GM18909 (cell line): ENCODE measurements around the gene NFAT5.

Experiments
- ATAC-seq: cut with Tn5 transposase; IDR thresholded peaks from one replicate; pipeline ENCODE4 v1.9.1; 2021; ENCODE audit warnings: mild to moderate bottlenecking; ENCODE audit not compliant: unreplicated experiment, poor library complexity

Gene NFAT5

DNA sequence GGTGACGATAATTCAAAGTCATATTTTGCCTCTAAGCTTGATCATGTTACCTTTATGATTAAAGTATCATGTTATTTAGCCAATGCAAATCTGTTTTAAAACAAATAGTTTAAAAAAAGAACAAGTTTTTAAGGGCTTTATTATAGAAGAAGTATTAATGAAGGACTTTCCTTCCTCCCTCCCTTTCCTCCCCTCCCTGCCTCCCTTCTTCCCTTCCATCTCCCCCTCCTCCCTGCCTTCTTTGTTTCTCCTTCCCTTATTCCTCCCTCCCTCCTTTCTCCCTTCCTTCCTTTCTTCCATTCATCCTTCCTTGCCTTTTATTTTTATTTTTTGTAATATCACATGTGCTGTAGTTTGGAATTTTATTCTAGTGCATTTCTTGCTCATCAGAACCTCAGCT, 134.1 kb downstream of the NFAT5 start:
- no peak for ATAC-seq

DNA sequence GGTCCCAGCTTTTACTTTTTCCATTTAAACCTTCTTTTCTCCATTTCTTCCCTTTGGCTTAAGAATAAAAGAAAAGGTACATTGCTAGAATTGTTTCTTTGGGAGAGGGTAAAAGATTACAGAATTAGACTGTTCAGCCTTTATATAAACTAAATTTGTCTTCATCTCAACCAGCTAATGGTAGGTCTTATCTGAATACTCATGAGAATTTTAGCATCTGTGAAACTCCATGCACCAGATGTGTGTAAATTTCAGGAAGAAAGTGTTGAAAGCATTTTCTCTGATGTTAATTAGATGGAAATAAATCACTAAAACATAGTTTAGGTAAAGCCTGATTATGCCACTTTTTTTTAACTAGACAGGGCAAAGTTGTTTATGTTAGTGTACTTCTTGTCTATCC, 135.7 kb downstream of the NFAT5 start:
- no peak for ATAC-seq

DNA sequence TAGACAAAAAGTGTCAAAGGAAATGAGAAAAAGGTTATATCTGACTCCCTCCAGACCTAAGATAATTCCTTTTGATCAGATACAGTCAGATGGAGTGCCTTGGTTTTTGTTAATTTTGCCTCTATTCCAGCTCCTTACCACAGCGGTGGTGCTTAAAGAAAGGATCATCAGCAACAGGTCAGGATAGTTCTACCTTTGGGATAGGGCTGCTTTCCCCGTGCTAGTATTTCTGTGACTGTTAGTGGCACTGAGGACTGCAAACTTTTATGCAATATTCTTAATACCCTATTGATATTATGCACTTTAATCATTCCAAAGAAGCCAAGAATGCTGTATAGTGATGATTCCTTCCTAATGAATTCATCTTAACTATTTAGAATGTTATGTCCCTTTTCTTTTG, 136.1 kb downstream of the NFAT5 start:
- ATAC-seq = no peak

DNA sequence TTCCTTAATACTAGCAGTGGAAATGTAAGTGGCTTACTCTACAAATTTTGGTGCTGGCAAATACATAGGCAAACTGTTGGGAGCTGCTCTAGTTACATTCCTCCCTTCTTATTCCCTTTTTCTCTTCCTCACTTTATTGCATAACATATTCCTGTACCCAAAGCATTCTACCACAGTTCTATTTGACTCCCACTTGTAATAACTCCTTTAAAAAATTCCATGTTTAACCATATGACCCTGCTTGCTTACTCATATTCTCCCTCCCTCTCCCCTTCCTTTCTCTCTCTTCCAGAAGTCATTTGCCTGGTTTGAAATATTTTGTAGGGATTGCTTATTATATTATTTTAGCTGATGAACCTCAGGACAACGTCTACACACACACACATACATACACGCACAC, 137.9 kb downstream of the NFAT5 start:
- no peak for ATAC-seq

DNA sequence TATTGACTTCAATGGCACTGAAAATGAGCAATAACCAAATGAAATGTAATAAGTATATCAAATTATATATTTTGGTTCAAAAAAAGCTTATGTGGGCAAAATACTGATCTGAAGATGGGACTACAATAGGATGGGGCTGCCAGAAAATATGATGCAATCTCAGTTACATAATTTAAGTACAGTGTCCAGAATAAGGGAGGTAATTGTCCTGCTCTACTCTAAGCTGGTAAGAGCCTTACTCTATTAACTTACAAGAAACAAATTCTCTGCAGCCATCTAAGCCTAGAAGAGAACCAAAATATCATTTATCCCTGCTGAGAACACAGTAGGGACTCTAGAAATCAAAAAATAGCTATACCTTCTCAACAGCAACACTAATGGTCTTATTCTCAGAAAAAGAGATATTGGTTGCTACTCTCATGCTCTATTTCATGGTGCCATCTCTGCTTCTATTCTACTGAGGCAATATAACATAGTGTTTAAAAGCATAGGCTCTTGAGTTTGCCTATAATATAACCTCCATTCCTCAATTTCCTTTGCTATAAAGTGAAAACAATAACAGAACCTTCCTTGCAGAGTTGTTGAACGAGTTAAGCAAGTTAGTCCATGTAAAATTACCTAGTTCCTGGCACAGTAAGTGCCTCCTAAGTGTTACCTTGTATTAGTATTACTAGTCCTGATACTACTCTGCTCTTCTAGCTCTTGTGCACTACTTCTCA, 140.6 kb downstream of the NFAT5 start:
- no peak for ATAC-seq

DNA sequence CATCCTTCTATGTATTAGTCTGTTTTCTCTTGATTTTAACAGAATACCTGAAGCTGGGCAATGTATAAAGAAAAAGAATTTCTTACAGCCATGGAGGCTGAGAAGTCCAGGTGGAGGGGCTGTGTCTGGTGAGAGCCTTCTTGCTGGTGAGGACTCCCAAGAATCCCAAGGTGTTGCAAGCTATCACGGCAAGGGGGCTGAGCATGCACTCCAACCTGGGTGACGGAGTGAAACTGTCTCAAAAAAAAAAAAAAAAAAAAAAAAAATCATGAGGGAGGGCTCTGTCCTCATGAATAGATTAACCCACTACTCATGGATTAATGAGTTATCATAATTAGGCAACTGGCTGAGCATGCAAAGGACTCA, 141.2 kb downstream of the NFAT5 start:
- no peak for ATAC-seq

DNA sequence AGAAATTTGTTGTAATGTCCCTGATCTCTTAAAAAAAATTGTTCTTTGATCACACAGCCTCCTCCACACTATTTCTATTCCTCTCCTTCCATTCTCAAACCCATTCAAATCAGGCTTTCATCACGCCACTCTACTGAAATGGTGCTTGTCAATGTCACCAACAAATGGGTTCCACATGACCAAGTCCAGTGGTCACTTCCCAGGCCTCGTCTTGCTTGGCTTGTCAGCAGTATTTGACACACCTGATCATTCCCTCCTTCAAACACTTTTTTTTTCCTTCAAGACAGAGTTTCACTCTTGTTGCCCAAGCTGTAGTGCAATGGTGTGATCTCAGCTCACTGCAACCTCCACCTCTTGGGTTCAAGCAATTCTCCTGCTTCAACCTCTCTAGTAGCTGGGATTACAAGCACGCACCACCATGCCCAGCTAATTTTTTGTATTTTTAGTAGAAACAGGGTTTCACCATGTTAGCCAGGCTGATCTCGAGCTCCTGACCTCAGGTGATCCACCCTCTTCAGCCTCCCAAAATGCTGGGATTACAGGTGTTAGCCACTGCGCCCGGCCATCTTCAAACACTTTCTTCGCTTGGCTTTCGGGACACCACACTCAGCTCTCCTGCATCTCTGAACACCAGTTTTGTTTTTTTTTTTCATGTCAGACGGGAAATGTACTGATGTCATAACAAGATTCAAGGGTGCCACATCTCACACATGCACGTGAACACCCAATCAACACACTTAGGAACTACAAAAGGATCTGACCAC, 142.3 kb downstream of the NFAT5 start:
- ATAC-seq = no peak

DNA sequence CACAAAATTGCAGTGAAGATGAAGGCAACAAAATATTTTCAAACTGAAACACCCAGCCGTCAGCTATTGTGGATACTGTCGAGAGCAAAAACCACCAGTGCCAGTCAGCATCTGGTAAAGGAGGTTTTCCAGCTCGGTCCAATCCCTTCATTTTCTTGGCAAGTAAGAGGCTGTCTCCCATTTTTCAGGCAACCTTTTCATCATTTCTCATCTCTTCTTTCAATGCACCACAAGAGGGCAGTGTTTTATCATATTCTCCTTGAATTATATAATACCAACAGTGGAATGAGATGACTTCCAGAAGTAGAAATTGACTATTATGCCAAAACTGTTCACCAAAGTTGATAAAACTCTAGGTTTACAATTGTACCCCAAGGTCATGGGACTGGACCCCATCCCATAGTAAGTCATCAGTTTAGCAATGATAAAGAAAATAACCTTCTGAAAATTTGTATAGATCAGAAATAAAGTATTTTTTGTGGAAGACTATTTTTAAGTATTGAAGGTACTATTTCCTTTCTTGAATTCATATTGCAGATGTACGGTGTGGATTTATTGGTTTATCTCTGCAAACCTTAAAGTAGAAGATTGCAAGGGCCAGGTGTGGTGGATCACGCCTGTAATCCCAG, 143.8 kb downstream of the NFAT5 start:
- ATAC-seq = no peak

DNA sequence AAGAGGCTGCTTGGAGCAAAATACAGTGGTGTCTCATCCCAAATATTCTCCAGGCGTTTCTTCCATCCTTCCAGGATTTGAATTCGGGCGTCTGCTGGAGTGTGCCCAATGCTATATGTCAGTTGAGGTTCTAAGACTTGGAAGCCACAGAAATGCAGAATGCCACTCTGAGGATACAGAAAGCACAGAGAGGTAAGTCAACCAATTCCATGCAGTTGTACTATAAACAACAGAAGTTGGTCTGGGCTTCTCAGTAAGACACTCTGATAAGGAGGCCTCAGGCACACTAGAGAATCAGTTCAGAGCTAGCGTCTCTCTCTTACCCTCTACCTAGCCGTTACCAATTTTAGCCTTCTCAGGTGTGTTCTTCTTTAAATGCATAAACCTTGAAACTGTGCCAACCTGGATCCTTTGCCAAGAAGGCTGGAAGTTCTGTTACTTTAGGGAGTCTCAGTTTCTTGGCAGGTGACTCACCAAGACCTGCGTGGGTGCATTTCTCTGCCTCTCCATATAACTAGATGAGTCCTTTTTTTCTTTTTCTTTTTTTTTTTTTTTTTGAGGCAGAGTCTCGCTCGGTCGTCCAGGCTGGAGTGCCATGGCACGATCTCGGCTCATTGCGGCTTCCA, 145.5 kb downstream of the NFAT5 start:
- no peak for ATAC-seq

DNA sequence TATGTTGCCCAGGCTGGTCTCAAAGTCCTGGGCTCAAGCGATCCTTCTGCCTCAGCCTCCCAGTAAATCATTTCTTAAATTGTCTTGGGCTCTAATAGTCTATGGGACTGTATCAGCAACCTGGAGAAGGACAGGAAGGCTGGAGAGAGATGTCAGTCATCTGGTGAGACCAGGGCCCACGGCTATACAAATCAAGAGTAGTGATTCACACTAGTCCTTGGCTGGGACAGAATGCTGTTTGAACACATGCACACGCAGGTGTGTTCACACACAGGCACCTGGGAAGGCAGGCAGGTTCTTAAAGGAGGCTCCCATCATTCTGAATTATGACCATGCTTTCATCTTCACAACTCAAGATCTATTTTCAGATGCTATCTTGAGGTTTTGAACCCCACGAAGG, 146.5 kb downstream of the NFAT5 start:
- ATAC-seq = no peak

DNA sequence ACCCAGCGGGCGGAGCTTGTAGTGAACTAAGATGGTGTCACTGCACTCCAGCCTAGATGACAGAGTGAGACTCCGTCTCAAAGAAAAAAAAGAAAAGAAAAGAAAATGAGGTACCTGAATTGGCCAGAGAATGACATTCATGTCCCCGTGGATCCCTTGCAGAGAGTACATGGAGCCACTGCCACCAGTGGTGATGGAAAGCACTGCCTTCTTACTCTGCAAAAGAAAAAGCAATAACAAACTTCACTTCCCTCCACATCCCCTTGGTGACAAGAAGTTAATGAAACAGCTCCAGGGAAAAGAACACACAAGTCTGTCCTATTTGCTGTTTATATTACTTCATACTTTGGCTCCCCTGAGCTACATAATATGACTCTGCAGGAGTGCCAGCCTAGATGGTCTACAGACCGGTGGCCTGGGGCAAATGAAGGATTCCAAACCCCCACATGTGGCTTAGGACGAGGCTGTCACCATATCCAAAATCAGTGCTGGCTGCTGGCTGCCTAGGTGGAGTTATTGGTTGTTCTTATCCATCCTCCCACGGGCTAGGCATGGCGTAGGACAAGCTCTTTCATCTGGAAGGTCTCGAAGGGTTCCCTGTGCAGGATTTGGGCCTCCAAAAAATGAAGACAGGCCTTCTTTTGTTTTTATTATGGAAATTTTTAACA, 147.3 kb downstream of the NFAT5 start:
- ATAC-seq = no peak

DNA sequence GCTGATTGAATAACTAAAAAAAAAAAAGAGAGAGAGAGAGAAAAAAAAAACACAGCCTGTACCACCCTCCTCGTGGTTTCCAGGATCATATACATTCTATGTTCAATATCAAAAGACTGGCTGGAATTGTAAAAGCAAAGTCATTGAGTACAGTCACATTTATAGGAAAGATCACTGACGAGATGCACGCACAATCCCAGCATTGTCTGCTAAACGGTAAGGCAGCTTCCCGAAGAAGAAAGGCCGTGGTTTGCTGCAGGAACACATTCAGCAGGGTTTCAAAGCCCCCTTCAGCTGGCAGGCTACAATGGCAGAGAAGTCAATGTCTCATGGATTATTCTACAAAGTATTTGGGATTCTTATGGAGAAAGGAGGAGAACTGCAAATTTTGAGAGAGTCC, 151.3 kb downstream of the NFAT5 start:
- ATAC-seq = no peak

DNA sequence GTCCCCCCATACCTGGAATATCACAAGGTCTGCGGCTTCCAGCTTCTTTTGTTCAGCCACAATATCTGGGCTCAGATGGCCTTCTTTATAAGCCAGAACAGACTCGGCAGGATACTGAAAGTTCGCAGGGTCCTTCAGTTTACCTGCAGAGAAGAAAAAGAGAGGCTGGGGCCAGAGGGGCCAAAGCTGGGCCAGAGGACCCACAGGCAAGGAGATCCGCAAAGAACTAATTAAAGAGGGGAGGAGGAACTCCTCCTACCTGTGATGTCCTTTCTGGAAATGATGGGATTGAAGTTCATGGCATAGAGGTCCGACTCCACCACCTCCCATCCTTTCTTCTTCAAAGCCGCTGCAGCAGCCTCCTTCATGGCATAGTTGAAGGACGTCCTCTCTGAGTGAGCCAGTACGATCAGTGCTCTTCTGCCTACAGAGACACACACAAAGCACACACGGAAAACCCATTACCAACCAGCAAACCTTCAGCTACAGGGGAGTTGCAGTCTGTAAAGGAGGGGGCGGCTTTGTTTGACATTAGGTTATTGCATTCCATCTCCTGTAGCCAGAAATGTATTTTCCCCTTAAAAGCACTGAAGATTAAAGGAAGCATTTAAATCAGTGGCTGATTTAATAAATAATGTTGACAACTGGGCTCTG, 152.5 kb downstream of the NFAT5 start:
- ATAC-seq = no peak

DNA sequence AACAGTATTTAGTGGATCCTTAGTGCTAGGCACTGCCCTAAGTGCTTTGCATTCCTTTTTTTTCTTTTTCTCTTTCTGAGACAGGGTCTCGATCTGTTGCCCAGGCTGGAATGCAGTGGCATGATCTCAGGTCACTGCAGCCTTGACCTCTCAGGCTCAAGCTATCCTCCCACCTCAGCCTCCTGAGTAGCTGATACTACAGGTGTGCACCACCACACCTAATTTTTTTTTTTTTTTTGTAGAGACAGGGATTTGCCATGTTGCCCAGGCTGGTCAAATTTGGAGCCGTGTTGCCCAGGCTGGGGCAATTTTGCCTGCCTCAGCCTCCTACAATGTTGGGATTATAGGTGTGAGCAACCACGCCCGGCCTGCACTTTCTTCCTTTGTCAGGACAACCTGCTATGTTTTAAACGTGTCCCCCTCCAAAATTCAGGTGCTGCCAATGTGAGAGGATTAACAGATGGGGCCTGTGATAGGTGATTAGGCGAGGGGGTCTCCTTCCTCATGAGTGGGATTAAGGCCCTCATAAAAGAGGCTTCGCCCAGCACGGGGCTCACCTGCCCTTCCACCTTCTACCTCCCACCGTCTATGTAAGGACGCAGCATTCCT, 155.2 kb downstream of the NFAT5 start:
- no peak for ATAC-seq

DNA sequence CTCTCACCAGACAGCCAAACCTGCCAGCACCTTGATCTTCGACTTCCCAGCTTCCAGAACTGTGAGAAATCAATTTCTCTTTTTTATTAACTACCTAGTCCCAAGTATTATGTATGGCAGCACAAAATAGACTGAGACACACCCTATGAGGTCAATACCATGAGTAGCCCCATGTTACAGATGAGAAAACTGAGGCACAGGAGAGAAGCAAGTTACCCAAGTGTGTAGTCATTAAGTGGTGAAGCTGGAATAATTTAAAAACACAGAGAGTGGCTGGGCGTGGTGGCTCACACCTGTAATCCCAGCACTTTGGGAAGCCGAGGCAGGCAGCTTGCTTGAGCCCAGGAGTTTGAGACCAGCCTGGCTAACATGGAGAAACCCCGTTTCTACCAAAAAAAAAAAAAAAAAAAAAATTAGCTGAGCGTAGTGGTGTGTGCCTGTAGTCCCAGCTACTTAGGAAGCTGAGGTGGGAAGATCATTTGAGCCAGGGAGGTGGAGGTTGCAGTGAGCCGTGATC, 155.7 kb downstream of the NFAT5 start:
- no peak for ATAC-seq

DNA sequence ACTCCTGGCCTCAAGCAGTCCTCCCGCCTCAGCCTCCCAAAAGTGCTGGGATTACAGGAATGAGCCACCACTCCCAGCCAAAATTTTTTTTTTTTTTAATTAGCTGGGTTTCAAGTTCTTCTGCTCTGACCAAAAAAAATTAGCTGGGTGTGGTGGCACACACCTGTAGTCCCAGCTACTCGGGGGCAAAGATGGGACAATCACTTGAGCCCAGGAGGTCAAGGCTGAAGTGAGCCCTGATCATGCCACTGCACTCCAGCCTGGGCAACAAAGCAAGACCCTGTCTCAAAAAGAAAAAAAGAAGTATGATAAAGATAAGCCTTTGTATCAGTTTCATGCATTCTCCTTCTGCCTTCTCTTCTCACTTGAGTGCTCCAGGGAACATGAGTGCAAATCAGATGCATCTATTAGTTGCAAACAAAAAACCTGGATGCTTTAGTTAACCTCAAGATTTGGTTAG, 158.7 kb downstream of the NFAT5 start:
- no peak for ATAC-seq

DNA sequence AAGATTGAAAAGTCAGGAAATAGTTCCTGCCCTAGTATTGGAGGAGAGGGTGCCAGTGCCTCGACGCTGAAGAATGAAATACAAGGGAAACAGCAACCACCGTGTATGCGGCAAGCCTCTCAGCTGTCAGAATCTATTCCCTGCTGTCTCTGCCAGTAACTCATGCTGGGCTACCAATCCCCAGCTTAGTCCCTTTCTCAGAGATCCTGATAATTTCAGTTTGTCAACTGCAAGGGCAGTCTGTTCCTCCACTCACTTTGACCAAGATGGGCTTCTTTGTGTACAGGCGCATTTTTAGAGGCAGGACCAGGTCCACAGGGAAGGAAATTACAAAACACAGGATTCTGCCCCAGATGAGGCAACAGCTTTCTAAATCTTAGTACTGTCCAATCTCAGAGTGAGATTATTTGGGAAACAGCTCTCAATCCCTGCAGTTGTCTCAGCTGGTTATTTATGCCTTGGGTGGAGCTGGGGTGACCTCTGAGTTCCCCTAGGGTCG, 159.3 kb downstream of the NFAT5 start:
- ATAC-seq = no peak

DNA sequence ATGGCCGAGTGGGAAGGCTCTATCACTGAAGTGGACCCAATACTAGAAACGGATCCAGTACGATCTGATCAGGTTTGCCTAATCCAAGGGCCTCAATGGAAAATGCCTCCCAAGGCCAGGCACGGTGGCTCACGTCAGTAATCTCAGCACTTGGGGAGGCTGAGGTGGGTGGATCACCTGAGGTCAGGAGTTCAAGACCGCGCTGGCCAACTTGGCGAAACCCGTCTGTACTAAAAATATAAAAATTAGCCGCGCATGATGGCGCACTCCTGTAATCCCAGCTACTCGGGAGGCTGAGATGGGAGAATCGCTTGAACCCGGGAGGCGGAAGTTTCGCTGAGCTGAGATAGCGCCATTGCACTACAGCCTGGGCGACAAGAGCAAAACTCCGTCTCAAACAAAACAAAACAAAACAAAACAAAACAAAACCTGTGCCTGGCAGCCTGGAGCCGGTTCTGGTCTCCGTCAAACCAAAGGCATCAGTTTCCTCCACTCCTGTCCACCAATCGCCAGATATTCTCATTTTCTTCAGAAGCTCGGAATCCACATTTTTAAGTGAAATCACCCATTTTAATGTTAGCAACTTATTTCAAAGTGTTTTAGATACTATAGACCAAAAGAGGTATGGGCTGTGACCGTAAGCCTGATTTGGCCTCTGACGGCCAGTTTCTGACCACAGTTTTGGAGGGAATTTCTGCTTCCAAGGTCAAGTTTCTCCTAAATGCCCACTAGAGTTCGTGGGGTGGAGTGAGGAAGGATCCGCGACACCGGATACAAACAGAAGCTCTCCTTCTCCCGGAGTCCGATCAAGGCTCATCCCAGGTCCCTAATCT, 159.9 kb downstream of the NFAT5 start:
- ATAC-seq = no peak
